Gastrocnemius medialis (tissue), 4 donors: ENCODE data around the gene NFATC2IP.

Experiments used
- POLR2A ChIP-seq, 2 donors: fragments of 450-650 bp; IDR thresholded peaks; one replicate each; pipeline ENCODE4 v1.6.1; 2017; ENCODE audit warnings: antibody characterized with exemption in 2 of 2, mild to moderate bottlenecking in 2 of 2, moderate library complexity in 2 of 2
- TF ChIP-seq, protein P1 (sequence below), 5 experiments: fragments of 450-650 bp in 3 of 5; fragments of 200-600 bp in 2 of 5; sonication (generic) in 2 of 5; IDR thresholded peaks in 4 of 5; conservative IDR thresholded peaks in 1 of 5; 1 replicate in 4 of 5; 2 replicates in 1 of 5; pipeline ENCODE4 v1.5.1; 2016 to 2019; ENCODE audit warnings: antibody characterized with exemption in 5 of 5, mild to moderate bottlenecking in 3 of 5, moderate library complexity in 3 of 5

GRCh38 chr16:28938721-28939120 is 12.0 kb upstream of the NFATC2IP start:
- TF ChIP-seq, protein P1, sequence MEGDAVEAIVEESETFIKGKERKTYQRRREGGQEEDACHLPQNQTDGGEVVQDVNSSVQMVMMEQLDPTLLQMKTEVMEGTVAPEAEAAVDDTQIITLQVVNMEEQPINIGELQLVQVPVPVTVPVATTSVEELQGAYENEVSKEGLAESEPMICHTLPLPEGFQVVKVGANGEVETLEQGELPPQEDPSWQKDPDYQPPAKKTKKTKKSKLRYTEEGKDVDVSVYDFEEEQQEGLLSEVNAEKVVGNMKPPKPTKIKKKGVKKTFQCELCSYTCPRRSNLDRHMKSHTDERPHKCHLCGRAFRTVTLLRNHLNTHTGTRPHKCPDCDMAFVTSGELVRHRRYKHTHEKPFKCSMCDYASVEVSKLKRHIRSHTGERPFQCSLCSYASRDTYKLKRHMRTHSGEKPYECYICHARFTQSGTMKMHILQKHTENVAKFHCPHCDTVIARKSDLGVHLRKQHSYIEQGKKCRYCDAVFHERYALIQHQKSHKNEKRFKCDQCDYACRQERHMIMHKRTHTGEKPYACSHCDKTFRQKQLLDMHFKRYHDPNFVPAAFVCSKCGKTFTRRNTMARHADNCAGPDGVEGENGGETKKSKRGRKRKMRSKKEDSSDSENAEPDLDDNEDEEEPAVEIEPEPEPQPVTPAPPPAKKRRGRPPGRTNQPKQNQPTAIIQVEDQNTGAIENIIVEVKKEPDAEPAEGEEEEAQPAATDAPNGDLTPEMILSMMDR (IDR thresholded peaks at IDR 0.05 in 4 of 5, conservative IDR thresholded peaks at IDR 0.05 in 1 of 5) = no peak
- no peak for TF ChIP-seq POLR2A (IDR thresholded peaks at IDR 0.05)
